Osteoblast (primary cell): ENCODE measurements around the gene EXOSC10. TPM values are rescaled to one million over a fixed set of nuclear protein-coding genes. Genes with fewer than 3 reads are reported as not detected.
"Not testable (repeated sequence)": the region's sequence is repeated elsewhere in the genome, so short reads cannot be mapped to it uniquely, and the experiment has no call there.

ENCODE experiments used
- DNase-seq: peaks from one replicate; pipeline ENCODE4 v3.0.0; 2011; ENCODE audit warnings: low spot score, mixed read lengths; ENCODE audit not compliant: insufficient read length; ENCODE audit errors: missing footprints
- H2AFZ ChIP-seq: 2 replicates; pipeline ENCODE4 v1.6.0; 2011; ENCODE audit warnings: mild to moderate bottlenecking, low read length
- H3K27ac ChIP-seq: 2 replicates; pipeline ENCODE4 v1.5.1; 2011; ENCODE audit warnings: mild to moderate bottlenecking, low read depth, low read length, moderate library complexity
- H3K27me3 ChIP-seq: 2 replicates; pipeline ENCODE4 v1.6.0; 2012; ENCODE audit warnings: mild to moderate bottlenecking, control low read depth, inconsistent platforms, low read length, moderate library complexity; ENCODE audit not compliant: insufficient read depth
- H3K36me3 ChIP-seq: 2 replicates; pipeline ENCODE4 v1.5.1; 2011; ENCODE audit warnings: mild to moderate bottlenecking, low read length, control low read depth, moderate library complexity; ENCODE audit not compliant: insufficient read depth
- H3K4me1 ChIP-seq: 2 replicates; pipeline ENCODE4 v1.5.1; 2011; ENCODE audit warnings: mild to moderate bottlenecking, low read length, control low read depth, moderate library complexity; ENCODE audit not compliant: insufficient read depth
- H3K4me2 ChIP-seq: 2 replicates; pipeline ENCODE4 v1.6.0; 2011; ENCODE audit warnings: mild to moderate bottlenecking, low read length; ENCODE audit not compliant: insufficient read depth
- H3K4me3 ChIP-seq: fragments of 200-600 bp; sonication (generic); 3 replicates; pipeline ENCODE4 v1.5.1; 2012; ENCODE audit warnings: mild to moderate bottlenecking, low read length, inconsistent platforms; ENCODE audit not compliant: insufficient read depth
- H3K79me2 ChIP-seq: 2 replicates; pipeline ENCODE4 v1.6.0; 2012; ENCODE audit warnings: mild to moderate bottlenecking, low read length, control low read depth, inconsistent platforms; ENCODE audit not compliant: insufficient read depth
- H3K9me3 ChIP-seq: 2 replicates; pipeline ENCODE4 v1.5.1; 2011; ENCODE audit warnings: low read depth, low read length, control low read depth
- H4K20me1 ChIP-seq: 2 replicates; pipeline ENCODE4 v1.6.0; 2012; ENCODE audit warnings: mild to moderate bottlenecking, low read length, control low read depth; ENCODE audit not compliant: insufficient read depth
- total RNA-seq: library from RNA; depleted of rRNA; stranded (reverse); fragments of >200 nt; gene quantifications from 2 replicates; pipeline ENCODE4 v1.2.3, GENCODE V29; 2012
- TF ChIP-seq, protein P1 (sequence below): IDR thresholded peaks from 2 replicates; pipeline ENCODE4 v1.5.1; 2011; ENCODE audit warnings: mild to moderate bottlenecking, low read depth, low read length, moderate library complexity; ENCODE audit errors: extremely low read depth

The EXOSC10 gene
- total RNA-seq, 1 donor, result 43.4 TPM

DNA sequence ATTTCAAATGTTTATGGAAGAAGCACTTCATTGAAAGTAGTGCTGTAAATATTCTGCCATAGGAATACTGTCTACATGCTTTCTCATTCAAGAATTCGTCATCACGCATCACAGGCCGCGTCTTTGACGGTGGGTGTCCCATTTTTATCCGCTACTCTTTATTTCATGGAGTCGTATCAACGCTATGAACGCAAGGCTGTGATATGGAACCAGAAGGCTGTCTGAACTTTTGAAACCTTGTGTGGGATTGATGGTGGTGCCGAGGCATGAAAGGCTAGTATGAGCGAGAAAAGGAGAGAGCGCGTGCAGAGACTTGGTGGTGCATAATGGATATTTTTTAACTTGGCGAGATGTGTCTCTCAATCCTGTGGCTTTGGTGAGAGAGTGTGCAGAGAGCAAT is 76.5 kb downstream of the EXOSC10 start:
- Histone ChIP-seq H3K4me1 (no peaks in the 10 kb centered on the region), H4K20me1 (peaks cover 33% of the 10 kb centered on the region), H3K4me2 (no peak overlapping the region), H2AFZ (no peak overlapping the region), H3K79me2 (peaks cover 11% of the 10 kb centered on the region), H3K9me3 (no peaks in the 10 kb centered on the region), H3K36me3 (peaks cover 85% of the 10 kb centered on the region), H3K27me3 (no peaks in the 10 kb centered on the region), H3K27ac (no peak overlapping the region), H3K4me3 (no peak overlapping the region)
- TF ChIP-seq, protein P1, sequence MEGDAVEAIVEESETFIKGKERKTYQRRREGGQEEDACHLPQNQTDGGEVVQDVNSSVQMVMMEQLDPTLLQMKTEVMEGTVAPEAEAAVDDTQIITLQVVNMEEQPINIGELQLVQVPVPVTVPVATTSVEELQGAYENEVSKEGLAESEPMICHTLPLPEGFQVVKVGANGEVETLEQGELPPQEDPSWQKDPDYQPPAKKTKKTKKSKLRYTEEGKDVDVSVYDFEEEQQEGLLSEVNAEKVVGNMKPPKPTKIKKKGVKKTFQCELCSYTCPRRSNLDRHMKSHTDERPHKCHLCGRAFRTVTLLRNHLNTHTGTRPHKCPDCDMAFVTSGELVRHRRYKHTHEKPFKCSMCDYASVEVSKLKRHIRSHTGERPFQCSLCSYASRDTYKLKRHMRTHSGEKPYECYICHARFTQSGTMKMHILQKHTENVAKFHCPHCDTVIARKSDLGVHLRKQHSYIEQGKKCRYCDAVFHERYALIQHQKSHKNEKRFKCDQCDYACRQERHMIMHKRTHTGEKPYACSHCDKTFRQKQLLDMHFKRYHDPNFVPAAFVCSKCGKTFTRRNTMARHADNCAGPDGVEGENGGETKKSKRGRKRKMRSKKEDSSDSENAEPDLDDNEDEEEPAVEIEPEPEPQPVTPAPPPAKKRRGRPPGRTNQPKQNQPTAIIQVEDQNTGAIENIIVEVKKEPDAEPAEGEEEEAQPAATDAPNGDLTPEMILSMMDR, result no peak
- DNase-seq, result no peak

DNA sequence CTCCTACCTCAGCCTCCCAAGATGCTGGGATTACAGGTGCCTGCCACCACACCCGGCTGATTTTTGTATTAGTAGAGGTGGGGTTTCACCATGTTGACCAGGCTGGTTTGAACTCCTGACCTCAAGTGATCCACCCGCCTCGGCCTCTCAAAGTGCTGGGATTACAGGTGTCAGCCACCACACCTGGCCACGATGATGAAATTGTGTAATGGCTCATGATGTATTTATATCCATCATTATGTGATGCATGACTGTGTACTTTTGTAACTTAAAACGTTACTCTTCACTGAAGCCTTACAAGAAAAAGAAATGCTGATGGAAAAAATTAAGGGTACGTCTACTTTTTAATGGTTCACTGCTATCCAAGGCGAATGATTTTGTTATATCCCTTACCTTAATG is 79.7 kb downstream of the EXOSC10 start:
- H3K36me3 ChIP-seq, result peaks cover 83% of the 10 kb centered on the region
- TF ChIP-seq, protein P1, result no peak

DNA sequence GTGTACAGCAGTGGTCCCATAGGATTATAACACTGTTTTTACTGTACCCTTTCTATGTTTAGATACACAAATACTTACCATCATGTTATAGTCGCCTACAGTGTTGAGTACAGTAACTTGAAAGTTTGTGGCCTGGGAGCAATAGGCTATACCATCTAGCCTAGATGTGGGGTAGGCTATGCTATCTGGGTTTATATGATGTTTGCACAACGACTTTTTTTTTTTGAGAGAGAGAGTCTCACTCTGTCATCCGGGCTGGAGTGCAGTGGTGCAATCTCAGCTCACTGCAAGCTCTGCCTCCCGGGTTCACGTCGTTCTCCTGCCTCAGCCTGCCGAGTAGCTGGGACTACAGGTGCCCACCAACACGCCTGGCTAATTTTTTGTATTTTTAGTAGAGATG is 80.3 kb downstream of the EXOSC10 start:
- H3K4me2 ChIP-seq, H3K9me3 ChIP-seq, H3K27me3 ChIP-seq, H3K4me3 ChIP-seq, H3K4me1 ChIP-seq, H3K27ac ChIP-seq, DNase-seq, H2AFZ ChIP-seq: not testable (repeated sequence)
- H3K36me3 ChIP-seq, result peaks cover 86% of the 10 kb centered on the region
- peaks cover 38% of the 10 kb centered on the region for H3K79me2 ChIP-seq
- peaks cover 40% of the 10 kb centered on the region for H4K20me1 ChIP-seq

More for the DNA sequence above, 79.7 kb downstream of the EXOSC10 start:
- Histone ChIP-seq H4K20me1 (peaks cover 34% of the 10 kb centered on the region), H3K4me2 (no peak overlapping the region), H3K27ac (no peak overlapping the region), H3K79me2 (peaks cover 32% of the 10 kb centered on the region), H2AFZ (no peak overlapping the region), H3K27me3 (no peaks in the 10 kb centered on the region), H3K4me1 (no peaks in the 10 kb centered on the region), H3K9me3 (no peaks in the 10 kb centered on the region), H3K4me3 (no peak overlapping the region)
- no peak for DNase-seq

Other genes with a start within 250 kb of the EXOSC10 start
- 70.4 and 71.7 TPM in 2 replicates for gene TARDBP, start 87.2 kb downstream of the EXOSC10 start, total RNA-seq
- gene MASP2, start 52.6 kb downstream of the EXOSC10 start, total RNA-seq, result not detected in 2 replicates
- 21.0 and 24.2 TPM in 2 replicates for gene SRM, start 39.9 kb downstream of the EXOSC10 start, total RNA-seq
- under 0.01 TPM in 1 of 2 replicates, not detected in the other for gene ANGPTL7, start 89.5 kb upstream of the EXOSC10 start, total RNA-seq
- 26.5 and 34.0 TPM in 2 replicates for gene MTOR, start 162.7 kb upstream of the EXOSC10 start, total RNA-seq
- 10.5 and 11.8 TPM in 2 replicates for gene UBIAD1, start 173.3 kb upstream of the EXOSC10 start, total RNA-seq